WTC11 (cell line): Measurements from ENCODE around the gene RNU2-1. TPM values are rescaled to one million over a fixed set of nuclear protein-coding genes. Genes with fewer than 3 reads are reported as not detected.
"Not testable (repeated sequence)": the region's sequence is repeated elsewhere in the genome, so short reads cannot be mapped to it uniquely, and the experiment has no call there.

Experiments
- ATAC-seq: fragments of 200-7000 bp; cut with Tn5 transposase; 2 replicates; pipeline ENCODE4 v1.10.0; 2021; ENCODE audit warnings: mild to moderate bottlenecking, moderate library complexity
- CTCF ChIA-PET: fragments of 300-600 bp; sonication (Branson Sonifier 250); formaldehyde crosslinking; loops from one replicate; lab custom pipeline; 2021; ENCODE audit warnings: antibody characterized with exemption; lab: Charles Lee
- POLR2A ChIA-PET: fragments of 350-600 bp; sonication (Branson Sonifier 250); formaldehyde crosslinking; loops from one replicate; lab custom pipeline; 2021; ENCODE audit warnings: antibody characterized with exemption; lab: Charles Lee
- DNase-seq: peaks from one replicate; pipeline ENCODE4 v3.0.0; 2021; ENCODE audit warnings: low spot score
- H3K27ac Mint-ChIP-seq: 2 replicates; pipeline ENCODE4 v1.8.0; 2021; ENCODE audit warnings: mixed read lengths
- H3K27me3 Mint-ChIP-seq: 2 replicates; pipeline ENCODE4 v1.8.0; 2021; ENCODE audit warnings: low read depth, mild to moderate bottlenecking, moderate library complexity, mixed read lengths
- H3K36me3 Mint-ChIP-seq: 2 replicates; pipeline ENCODE4 v1.8.0; 2021; ENCODE audit warnings: mixed read lengths
- H3K4me1 Mint-ChIP-seq: 2 replicates; pipeline ENCODE4 v1.8.0; 2022; ENCODE audit warnings: mixed read lengths
- H3K4me3 Mint-ChIP-seq: 2 replicates; pipeline ENCODE4 v1.8.0; 2021; ENCODE audit warnings: mild to moderate bottlenecking, moderate library complexity, mixed read lengths
- H3K9me3 Mint-ChIP-seq: 2 replicates; pipeline ENCODE4 v1.8.0; 2021; ENCODE audit warnings: mixed read lengths
- AFF4 ChIP-seq: sonication (generic); formaldehyde crosslinking; IDR thresholded peaks from 2 replicates; pipeline ENCODE4 v1.8.1; 2023; ENCODE audit warnings: mild to moderate bottlenecking, missing genetic modification reagents, borderline replicate concordance
- CTCF ChIP-seq: fragments of 200-600 bp; IDR thresholded peaks from 2 replicates; pipeline ENCODE4 v1.8.0; 2022; ENCODE audit warnings: antibody characterized with exemption
- ETV6 ChIP-seq: sonication (generic); formaldehyde crosslinking; IDR thresholded peaks from 2 replicates; pipeline ENCODE4 v1.8.1; 2022; ENCODE audit warnings: mild to moderate bottlenecking, missing genetic modification reagents
- GABPB1 ChIP-seq: sonication (generic); formaldehyde crosslinking; IDR thresholded peaks from 2 replicates; pipeline ENCODE4 v1.8.1; 2023; ENCODE audit warnings: mild to moderate bottlenecking, missing genetic modification reagents
- JAZF1 ChIP-seq: fragments of 250-450 bp; sonication (Bioruptor Pico); IDR thresholded peaks from 2 replicates; pipeline ENCODE4 v1.9.0; 2021; ENCODE audit warnings: moderate library complexity, mild to moderate bottlenecking, inconsistent platforms
- MLX ChIP-seq: sonication (generic); formaldehyde crosslinking; IDR thresholded peaks from 2 replicates; pipeline ENCODE4 v1.8.1; 2023; ENCODE audit warnings: mild to moderate bottlenecking, missing genetic modification reagents, moderate library complexity
- NFATC4 ChIP-seq: fragments of 250-450 bp; sonication (Bioruptor Pico); IDR thresholded peaks from 2 replicates; pipeline ENCODE4 v1.9.0; 2021; ENCODE audit warnings: mild to moderate bottlenecking
- NFYB ChIP-seq: sonication (generic); formaldehyde crosslinking; conservative IDR thresholded peaks from 2 replicates; pipeline ENCODE4 v1.8.0; 2022; ENCODE audit warnings: low read depth, missing genetic modification reagents
- ZBTB43 ChIP-seq: sonication (generic); formaldehyde crosslinking; IDR thresholded peaks from 2 replicates; pipeline ENCODE4 v1.8.1; 2023; ENCODE audit warnings: mild to moderate bottlenecking, missing genetic modification reagents
- total RNA-seq: library from RNA; stranded (reverse); gene quantifications from 3 replicates; pipeline ENCODE4 v1.2.3, GENCODE V29; 2021

RNU2-1 gene
- total RNA-seq, 1 experiment from 2014 or later, result 6,122 TPM

- H3K4me1 Mint-ChIP-seq, result peaks cover 20% of the 10 kb centered on the region
- DNase-seq (no peak), ATAC-seq (no peak)
- H3K36me3 Mint-ChIP-seq, result peaks cover 6% of the 10 kb centered on the region; the same call in 1 of the 2 replicates
- H3K4me3 Mint-ChIP-seq, result peak overlapping the region; percentile 94
- TF ChIP-seq NFYB (CRISPR knock-in tag), result no peak
- POLR2A ChIA-PET, result no interaction called here
- no peaks in the 10 kb centered on the region for H3K27me3 Mint-ChIP-seq
- CTCF ChIA-PET, result interaction anchor here (1.6 kb wide), 1 partner anchor 99 kb away, joined by 9 read pairs; no protein-coding TSS in a partner anchor
- H3K27ac Mint-ChIP-seq, result peak overlapping the region; percentile 49; the same call in 1 of the 2 replicates
- no peaks in the 10 kb centered on the region for H3K9me3 Mint-ChIP-seq
These were observed 23.2 kb downstream of the RNU2-1 start for GRCh38 chr17:43210576-43210975.

- CTCF ChIA-PET, H3K9me3 Mint-ChIP-seq, DNase-seq, H3K27ac Mint-ChIP-seq, POLR2A ChIA-PET, H3K4me3 Mint-ChIP-seq, ATAC-seq, H3K4me1 Mint-ChIP-seq, H3K27me3 Mint-ChIP-seq: not testable (repeated sequence)
- H3K36me3 Mint-ChIP-seq, result peaks cover 48% of the 10 kb centered on the region
These were observed 30.8 kb downstream of the RNU2-1 start for GRCh38 chr17:43203013-43203412.

GRCh38 chr17:43200127-43200526 is 33.6 kb downstream of the RNU2-1 start:
- TF ChIP-seq MLX (CRISPR knock-in tag), result no peak
- peak; percentile 70 for TF ChIP-seq GABPB1
- no peak for TF ChIP-seq CTCF
- no peak for TF ChIP-seq ETV6 (CRISPR knock-in tag)
- TF ChIP-seq JAZF1 (CRISPR knock-in tag), result no peak
- TF ChIP-seq, all 79 proteins: peak for 1
- Mint-ChIP-seq H3K4me1 (no peaks in the 10 kb centered on the region), H3K27ac (no peak overlapping the region), H3K9me3 (no peaks in the 10 kb centered on the region), H3K36me3 (peaks cover 59% of the 10 kb centered on the region), H3K4me3 (no peak overlapping the region), H3K27me3 (no peaks in the 10 kb centered on the region)
- POLR2A ChIA-PET, result interaction anchor here (0.8 kb wide), 1 partner anchor 11 kb away, joined by 3 read pairs; the partner anchor contains the start of gene TMEM106A
- ATAC-seq (no peak), DNase-seq (no peak)
- CTCF ChIA-PET, result interaction anchor here (0.6 to 1.8 kb wide), 6 partner anchors 12 to 474 kb away, joined by 3 to 8 read pairs (median 4); partner anchors contain the start of genes DHX8 and TMEM106A

- ChIA-PET POLR2A (interaction anchor here (0.8 kb wide), 1 partner anchor 12 kb away, joined by 3 read pairs; the partner anchor contains the start of gene TMEM106A), CTCF (interaction anchor here (0.6 to 1.8 kb wide), 7 partner anchors 12 to 474 kb away, joined by 3 to 8 read pairs (median 3); partner anchors contain the start of genes DHX8 and TMEM106A)
- no peak overlapping the region for H3K27ac Mint-ChIP-seq
- H3K36me3 Mint-ChIP-seq, result peaks cover 64% of the 10 kb centered on the region
- no peak for ATAC-seq
- no peaks in the 10 kb centered on the region for H3K4me1 Mint-ChIP-seq
- H3K9me3 Mint-ChIP-seq, result no peaks in the 10 kb centered on the region
- no peak overlapping the region for H3K4me3 Mint-ChIP-seq
- TF ChIP-seq NFATC4 (CRISPR knock-in tag) (no peak), AFF4 (CRISPR knock-in tag) (no peak), ZBTB43 (CRISPR knock-in tag) (no peak), JAZF1 (CRISPR knock-in tag) (no peak)
- H3K27me3 Mint-ChIP-seq, result no peaks in the 10 kb centered on the region
- no peak for DNase-seq
These were observed 34.1 kb downstream of the RNU2-1 start for GRCh38 chr17:43199633-43200032.
